HG03565 (cell line): ENCODE measurements around the gene RBM44.
"Not testable (repeated sequence)": the region's sequence is repeated elsewhere in the genome, so short reads cannot be mapped to it uniquely, and the experiment has no call there.

Experiments used
- ATAC-seq: cut with Tn5 transposase; IDR thresholded peaks from one replicate; pipeline ENCODE4 v1.9.1; 2021; ENCODE audit warnings: mild to moderate bottlenecking, moderate library complexity; ENCODE audit not compliant: unreplicated experiment

The RBM44 gene

DNA sequence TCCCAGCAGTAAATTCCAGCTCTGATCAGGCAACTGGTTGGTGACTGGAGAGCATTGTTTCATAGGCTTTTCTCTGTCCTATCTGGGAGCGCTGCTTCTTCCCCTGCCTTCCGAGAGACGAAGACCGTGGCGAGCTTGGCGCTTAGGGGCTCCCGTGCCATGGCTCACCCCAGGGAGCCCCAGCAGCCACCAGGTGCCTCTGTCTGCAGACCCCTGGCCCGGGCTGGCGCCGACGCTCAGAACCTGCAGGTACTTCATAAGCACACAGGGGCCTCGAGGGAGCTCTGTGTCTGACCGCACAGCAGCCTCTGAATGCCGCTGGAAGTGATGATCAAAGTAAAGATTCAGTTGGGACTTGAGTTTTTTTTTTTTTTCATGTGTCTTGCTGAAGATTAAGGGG, 19.1 kb upstream of the RBM44 start:
- no peak for ATAC-seq

DNA sequence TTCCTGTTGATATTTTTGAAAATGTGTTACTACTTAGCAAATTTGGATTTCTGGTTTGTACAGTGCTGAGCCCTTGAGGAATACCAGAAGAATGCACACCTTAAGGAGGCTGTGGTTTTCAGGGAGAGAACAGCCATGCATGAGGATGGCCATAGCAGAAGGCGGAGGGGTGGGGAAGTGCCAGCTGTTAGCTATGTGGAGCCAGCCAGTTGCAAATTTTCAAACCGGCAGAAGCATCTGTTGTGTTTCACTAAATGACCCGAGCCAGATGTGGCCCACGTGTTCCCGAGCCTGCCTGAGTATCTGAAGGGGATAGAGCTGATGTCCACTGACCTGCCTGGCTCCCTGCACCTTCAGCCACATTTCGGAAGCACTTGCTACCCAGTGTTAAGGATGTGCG, 16.4 kb upstream of the RBM44 start:
- ATAC-seq = no peak

DNA sequence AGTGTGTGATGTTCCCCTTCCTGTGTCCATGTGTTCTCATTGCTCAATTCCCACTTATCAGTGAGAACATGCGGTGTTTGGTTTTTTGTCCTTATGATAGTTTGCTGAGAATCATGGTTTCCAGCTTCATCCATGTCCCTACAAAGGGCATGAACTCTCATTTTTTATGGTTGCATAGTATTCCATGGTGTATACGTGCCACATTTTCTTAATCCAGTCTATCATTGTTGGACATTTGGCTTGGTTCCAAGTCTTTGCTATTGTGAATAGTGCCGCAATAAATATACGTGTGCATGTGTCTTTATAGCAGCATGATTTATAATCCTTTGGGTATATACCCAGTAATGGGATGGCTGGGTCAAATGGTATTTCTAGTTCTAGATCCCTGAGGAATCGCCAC, 14.9 kb upstream of the RBM44 start:
- not testable (repeated sequence) for ATAC-seq

DNA sequence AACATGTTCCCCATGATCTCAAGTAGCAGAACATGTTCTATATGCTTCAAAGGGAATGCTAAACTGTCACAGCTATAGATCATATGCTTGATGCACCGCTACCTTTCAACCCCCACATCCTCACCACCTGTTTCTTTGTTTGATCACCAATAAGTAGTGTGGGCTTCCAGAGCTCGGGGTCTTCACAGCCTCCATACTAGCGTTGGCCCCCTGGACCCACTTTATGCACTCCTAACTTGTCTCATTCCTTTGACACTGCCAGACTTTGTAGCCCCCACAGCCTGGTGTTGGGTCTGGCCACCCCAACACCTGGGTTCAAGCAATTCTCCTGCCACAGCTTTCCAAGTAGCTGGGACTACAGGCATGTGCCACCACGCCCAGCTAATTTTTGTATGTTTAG, 11.6 kb upstream of the RBM44 start:
- no peak for ATAC-seq

DNA sequence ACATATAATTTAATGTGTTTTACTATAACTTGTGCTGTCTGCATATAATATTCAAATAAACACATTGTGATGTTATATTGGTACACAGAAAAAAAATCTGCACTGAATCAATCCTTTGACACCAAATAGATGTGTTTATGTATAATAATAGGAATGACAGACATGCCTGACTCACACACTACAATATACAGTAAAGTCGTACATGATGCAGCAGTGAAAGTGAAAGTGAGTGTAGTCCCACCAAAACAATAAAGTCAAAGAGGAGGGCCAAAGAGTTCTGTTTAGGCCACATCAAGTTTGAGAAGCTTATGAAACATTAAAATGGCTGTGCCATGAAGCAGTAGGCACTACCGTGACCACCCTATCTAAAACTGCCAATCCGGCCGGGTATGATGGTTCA, 8.2 kb upstream of the RBM44 start:
- no peak for ATAC-seq

DNA sequence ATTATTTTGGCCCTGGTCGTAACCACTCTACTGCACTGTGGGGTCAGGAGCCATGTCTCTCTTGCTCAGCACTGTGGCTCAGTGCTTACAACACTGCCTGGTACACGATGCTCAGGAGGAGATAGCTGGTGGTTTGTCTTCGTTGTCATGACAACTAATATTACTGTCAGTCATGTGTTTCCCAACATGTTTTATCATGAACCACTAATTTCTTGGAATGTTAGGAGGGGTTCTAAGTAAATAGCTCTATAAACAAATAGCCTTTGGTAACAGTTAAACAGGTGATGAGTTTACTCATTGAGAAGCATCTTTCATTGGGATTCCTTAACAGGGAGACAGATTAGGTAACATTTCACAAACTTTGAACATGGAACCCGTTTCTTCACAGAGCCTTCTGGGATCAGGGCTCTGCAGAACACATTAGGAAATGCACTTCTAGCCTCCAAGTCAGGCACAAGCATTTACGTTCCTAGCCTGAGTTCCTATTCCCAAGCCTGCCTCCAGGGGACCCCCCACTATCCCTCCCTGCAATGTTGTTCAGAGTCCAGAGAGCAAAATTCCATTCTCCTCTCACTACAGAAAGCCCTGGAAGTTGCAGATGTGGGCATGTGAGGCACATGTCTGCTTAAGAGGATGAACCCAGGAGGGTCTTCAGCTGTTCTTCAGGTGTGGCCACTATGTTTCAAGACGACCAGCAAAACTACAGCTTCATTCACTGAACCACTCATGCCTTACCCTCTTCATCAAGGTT, 6.4 kb upstream of the RBM44 start:
- no peak for ATAC-seq

DNA sequence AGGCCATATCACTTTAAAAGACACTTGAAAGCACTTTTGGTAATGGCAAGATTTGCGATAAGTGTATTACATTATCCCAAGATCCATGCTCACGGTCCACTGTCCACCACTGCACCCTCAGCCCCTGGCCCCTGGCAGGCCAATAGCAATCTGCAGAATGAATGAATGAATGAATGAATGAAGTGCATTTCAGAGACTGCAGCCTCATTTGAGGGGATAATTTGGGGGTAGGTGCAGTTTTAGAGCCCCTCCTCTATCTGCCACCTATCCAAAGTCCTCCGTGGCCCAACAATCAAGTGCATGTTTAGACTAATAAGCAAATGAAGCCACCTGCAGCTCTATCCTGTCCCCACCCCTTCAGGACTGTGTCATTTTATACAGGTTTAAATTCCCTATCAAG, 1.3 kb upstream of the RBM44 start:
- ATAC-seq = no peak

DNA sequence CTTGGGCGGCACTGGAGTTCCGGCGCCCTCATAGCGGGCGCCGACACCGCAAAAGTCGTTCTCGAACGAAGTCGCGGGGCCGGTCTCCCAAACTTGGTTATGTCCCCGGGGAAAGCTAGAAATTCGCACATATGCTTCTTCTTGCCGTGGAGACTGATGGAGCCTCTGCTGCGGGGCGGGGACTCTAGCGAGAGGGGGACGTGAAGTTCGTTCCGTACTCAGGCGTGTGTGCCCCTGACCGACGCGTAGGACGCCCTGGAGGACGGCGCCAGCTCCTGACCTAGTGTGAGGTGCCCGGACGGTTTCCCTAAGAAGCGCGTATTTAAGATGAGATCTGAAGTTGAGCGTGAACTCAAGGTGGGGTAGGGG, 465 bp downstream of the RBM44 start:
- no peak for ATAC-seq

DNA sequence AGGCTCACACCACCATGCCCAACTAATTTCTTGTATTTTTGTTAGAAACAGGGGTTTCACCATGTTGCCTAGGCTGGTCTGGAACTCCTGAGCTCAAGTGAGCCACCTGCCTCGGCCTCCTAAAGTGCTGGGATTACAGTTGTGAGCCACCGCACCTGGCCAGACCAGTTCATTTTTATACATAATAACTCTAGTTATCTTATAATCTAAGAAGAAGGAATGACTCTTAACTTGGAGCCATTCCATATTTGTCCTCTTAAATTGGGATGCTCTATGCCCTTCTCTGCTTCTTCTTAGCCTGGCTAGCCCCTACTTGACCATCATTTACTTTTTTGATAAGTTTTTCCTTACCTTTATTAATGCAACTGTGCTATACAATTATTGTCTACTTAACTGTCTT, 2.9 kb downstream of the RBM44 start:
- no peak for ATAC-seq

DNA sequence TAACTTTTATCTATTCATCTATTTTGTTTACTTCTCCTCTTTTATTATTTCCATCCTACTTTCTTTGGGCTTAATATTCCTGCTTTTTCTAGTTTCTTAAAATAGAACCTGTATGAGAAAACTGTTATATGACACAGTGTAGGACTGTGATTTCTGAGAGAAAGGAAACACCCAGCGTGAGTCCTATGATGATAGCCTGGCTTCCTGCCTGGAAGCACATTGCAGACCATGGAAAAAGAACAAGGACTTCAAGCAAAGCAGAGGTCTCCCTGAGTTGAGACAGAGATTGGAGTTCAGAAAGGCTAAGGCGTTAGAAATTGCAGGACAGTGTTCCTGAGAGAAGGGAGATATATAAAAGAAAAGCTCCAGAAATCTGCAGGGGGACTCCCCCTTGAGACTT, 7.8 kb downstream of the RBM44 start:
- ATAC-seq = no peak

DNA sequence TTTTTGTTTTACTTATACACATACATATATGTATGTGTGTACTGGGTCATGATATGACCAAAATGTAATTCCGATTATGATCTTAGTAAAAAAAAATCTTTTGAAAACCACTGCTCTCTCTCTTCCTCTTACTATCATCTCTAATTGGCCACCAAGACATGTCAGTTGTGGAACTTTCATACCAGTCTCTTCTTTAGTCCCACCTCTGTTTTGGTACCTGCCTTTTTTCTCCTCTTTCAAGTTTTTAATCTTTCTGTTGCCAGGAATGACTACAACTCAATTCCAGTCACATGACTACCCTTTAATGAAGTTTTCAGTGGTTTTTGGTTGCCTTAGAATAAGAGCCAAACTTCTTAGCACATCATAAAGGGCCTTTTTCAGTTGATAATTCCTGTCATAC, 17.1 kb downstream of the RBM44 start:
- ATAC-seq = no peak

DNA sequence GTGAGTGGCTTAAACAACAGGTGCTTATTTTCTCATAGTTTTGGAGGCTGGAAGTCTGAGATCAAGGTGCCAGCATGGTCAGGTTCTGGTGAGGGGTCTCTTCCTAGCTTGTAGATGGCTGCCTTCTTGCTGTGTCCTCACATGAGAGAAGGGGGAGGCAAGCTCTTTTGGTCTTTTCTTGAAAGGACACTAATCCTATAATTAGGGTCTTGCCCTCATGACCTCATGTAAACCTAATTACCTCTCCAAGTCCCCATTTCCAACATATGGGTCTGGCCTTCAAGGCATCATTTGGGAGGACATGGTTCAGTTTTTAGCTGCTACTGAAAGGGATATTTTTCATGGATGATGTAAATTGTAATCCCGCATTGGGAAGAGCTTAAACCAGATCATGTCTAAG, 18.0 kb downstream of the RBM44 start:
- ATAC-seq = no peak

DNA sequence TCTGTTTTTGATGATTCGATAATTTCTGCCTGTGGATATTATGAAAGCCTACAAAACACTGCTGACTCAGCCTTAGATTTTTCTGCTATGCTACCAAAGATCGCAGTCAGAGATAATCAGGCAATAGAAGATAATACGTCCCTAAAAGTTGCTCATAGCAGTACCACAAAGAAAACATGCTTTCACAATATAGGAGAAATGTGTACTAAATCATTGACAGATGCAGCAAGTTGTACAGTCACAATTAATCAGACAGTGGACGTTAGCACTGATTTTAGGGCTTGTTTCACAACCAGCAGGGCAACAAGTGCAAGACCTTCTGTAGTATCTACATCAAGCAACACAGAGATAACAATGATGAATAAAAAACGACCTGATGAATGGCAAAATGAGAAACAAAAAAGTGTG, 19.5 kb downstream of the RBM44 start:
- ATAC-seq = no peak

DNA sequence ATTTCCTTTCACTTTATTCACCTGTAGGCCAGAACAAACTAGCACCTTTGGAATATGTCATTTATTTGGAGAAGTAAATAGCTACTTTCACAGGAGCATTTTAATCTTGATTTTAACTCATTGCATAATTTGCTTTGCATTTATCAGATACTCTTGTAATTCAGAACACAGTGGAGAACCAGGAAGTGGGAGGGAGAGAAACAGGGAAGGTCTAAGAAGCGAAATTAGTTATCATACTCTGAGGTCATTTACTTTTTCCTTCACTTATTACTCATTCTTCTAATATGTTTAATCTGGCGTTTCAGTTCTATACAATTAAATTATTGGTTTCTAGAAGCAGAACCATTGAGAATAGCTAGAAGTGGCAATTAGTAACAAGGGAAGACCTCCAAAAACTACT, 20.7 kb downstream of the RBM44 start:
- no peak for ATAC-seq

DNA sequence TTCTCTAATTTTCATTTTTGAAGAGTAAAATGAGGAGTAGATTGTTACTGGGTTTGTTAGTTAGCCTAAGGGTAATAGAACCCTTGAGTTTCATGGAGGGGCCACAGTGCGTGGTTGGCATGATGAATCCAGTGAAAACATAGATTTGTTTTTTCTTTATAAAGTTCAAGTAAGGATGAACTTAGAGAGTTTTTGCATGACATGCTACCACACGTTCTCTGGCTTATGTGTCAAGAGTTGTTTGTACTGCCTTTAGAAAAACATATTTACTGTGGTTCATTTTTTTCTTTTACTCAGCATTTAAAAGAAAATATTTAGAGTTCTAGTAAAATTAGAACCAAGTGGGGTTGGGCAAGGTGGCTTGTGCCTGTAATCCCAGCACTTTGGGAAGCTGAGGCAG, 21.8 kb downstream of the RBM44 start:
- no peak for ATAC-seq

DNA sequence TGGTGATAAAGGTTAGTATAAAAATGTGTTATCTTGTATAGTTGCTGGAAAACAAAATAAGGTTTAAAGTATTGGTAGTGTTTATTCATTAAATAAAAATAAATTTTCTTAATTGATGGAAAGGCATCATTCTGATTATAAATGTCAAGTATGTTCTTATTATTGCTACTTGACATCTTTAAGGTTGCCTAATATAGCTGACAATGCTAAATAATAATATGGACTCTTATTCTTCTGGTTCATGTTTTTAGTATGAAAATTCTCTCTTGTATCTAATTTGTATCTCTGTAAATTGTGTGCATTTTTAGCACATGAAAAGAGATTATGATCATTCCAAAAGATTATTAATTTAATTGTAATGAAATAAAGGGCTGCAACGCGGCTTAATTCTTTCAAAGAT, 25.0 kb downstream of the RBM44 start:
- ATAC-seq = no peak

DNA sequence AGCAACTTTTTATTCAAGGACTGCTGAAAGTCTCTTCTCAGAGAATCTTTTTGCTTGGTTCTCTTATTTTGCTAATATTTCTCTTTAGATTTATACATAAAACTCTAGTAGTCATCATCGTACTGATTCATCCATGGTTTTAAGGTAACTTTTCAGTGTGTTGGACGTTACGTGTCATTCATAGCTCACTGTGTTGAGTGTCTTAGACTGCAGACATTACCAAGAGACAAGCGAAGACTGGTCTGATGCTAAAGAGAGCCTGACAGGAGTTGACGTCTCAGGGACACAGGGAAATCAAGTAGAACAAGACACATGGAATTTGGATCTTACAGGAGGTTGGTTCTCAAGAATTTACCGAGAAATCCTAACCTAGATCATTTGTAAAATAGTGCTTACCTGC, 25.5 kb downstream of the RBM44 start:
- ATAC-seq = no peak

DNA sequence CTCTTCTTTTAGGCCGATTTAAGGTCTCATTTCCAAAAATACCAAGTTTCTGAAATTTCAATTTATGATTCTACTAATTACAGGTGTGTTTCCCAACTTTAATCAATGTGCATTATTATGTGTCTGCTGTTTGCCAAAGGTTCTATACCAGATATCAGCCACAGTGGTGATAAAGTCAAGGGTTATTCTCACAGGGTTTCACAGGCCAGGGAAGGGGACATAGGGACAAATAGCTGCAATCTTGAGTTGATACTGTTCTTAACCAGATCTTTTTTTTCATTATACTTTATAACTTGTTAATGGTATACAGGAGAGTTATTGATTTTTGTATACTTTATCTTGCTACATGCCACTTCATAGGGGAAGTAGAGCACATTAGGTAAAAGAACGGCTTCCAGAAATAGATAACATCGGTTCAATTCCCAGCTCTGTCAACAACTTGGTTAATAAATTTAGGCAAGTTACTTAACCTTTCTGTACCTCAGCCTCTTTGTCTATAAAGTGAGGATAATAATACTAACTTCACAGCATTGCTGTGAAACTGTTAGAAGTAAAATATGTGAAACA, 28.9 kb downstream of the RBM44 start:
- no peak for ATAC-seq

DNA sequence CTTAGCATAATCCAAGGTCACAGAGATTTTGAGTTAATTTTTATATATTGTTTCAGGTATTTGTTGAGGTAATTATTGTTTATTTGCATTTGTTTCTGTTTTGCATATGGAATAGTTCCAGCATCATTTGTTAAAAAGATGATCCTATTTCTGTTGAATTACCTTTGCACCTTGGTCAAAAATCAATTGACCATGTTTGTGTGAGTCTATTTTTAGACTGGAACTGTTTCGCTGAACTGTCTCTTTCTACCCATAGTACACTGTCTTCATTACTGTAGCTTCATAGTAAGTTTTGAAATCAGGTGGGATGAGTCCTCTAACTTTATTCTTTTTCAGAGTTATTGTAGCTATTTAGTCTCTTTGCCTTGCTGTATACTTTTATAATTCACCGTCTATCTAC, 31.9 kb downstream of the RBM44 start:
- ATAC-seq = no peak

DNA sequence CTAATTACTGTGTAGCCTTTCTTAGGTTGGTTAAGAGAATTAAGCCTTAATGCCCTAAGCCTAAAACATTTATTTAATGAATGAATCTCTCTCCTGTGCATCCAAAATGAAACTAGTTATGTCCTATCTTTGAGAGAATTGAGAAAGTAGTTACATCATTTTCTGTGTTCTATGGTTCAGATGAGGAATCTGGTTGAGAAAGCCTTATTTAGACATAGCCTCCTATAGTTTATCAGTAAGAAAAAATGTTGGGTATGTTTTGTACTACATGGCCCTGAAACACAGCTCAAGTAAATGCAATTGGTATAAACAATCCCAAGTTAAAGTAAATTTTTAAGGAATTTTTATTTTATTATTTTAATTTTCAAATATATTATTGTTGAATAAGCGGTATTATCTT, 35.0 kb downstream of the RBM44 start:
- ATAC-seq = no peak

DNA sequence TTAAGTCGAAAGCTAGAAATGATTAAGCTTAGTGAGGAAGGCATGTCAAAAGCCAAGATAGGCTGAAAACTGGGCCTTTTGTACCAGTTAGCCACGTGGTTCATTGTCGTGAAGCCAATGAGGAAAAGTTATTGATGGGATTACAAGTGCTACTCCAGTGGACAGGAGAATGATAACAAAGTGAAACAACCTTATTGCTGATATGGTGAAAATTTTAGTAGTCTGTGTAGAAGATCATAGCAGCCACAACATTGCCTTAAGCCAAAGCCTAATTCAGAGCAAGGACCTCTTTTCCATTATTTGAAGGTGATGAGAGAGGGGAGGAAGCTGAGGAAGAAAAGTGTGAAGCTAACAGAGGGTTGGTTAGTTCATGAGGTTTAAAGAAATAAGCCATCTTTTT, 36.8 kb downstream of the RBM44 start:
- ATAC-seq = no peak

DNA sequence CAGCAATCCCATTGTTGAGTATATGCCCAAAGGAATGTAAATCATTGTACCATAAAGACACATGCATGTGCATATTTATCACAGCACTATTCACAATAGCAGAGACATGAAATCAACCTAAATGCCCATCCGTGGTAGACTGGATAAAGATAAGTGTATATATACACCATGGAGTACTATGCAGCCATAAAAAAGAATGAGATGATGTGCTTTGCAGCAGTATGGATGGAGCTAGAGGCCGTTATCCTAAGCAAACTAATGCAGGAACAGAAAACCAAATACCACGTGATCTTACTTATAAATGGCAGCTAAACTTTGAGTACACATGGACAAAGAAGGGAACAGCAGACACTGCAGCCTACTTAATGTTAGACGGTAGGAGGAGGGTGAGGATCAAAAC, 42.5 kb downstream of the RBM44 start:
- ATAC-seq = no peak

DNA sequence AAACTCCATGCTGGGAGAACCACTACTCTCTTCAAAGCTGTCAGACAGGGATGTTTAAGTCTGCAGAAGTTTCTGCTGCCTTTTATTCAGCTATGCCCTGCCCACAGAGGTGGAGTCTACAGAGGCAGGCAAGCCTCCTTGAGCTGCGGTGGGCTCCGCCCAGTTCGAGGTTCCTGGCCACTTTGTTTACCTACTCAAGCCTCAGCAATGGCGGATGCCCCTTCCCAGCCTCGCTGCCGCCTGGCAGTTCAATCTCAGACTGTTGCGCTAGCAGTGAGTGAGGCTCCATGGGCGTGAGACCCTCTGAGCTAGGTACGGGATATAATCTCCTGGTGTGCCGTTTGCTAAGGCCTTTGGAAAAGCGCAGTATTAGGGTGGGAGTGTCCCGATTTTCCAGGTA, 50.4 kb downstream of the RBM44 start:
- not testable (repeated sequence) for ATAC-seq
